ENCODE results near the gene LGALS7. TPM values are rescaled to one million over a fixed set of nuclear protein-coding genes. Genes with fewer than 3 reads are reported as not detected.

Gene LGALS7
- total and polyA plus RNA-seq, 10 of the 15 experiments (the other 5 are each of a cell fraction or from before 2014, with no cell fraction given), result 0.19 TPM; not detected in 9

DNA sequence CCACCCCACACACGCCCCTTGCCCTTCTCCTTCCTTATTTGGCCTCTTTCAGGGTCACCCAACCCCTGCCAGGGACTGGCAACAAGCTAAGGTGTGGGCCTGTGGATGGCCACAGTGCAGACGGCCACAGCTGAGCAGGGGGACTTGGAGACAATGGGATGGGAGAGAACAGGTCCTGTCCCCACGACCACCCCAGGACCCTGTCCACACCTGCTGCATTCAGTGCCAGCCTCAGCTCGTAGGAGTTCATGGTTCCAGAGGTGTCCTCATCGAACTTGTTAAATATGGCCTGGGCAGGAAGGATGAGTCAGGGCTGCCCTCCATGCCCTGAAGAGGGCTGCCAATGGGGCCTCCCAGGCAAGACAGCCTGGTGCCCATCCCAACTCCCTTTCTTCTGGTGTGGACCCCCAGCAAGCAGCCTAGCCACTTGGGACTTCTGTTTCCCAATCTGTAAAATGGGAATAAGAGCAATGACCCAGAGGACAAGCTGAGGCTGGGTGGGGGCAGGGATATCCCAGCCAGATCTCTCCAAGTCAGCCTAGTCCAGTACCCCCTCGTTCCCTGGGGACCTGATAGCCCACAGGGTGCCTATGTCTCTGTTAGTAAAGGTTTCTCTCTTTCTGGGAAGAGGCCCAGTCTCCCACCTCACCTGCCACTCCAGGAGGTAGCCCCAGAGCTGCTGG lies 39.7 kb downstream of the LGALS7 start (continued):
- TF ChIP-seq EED (IDR thresholded peaks at IDR 0.05; ENCODE audit: low read depth), result no peak

DNA sequence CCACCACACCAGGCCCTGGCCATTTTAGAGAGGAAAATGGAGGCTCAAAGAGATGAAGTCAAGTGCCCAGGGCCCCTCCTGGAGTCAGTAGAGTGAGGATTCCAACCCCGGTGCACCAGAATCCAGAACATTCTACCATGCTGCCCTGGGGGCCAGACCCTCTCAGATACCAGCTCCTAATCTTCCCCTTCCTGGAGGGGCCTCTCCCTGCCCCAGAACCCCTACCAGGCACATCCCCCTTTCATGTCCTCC lies 40.1 kb downstream of the LGALS7 start:
- TF ChIP-seq YBX1 (IDR thresholded peaks at IDR 0.05) (no peak), FOXK2 (IDR thresholded peaks at IDR 0.05) (no peak), BCL11A (IDR thresholded peaks at IDR 0.05; ENCODE audit: low read depth, low read length) (no peak), STAT1 (conservative IDR thresholded peaks at IDR 0.05) (no peak), SPI1 (IDR thresholded peaks at IDR 0.05; ENCODE audit: borderline replicate concordance, insufficient read depth, low read depth, low read length) (no peak), MEF2A (IDR thresholded peaks at IDR 0.05; ENCODE audit: insufficient read depth, low read depth, low read length) (no peak), PAX8 (IDR thresholded peaks at IDR 0.05) (no peak), NR2F1 (conservative IDR thresholded peaks at IDR 0.05) (no peak), MTA3 (IDR thresholded peaks at IDR 0.05; ENCODE audit: borderline replicate concordance, low read length) (no peak), NFIC (IDR thresholded peaks at IDR 0.05; ENCODE audit: low read depth, low read length) (no peak), SUZ12 (IDR thresholded peaks at IDR 0.05; ENCODE audit: unreplicated experiment) (no peak), LARP7 (IDR thresholded peaks at IDR 0.05) (no peak), RELA (IDR thresholded peaks at IDR 0.05; ENCODE audit: borderline replicate concordance, partially characterized antibody) (no peak), EP300 (IDR thresholded peaks at IDR 0.05; ENCODE audit: borderline replicate concordance in 1 of 2, control insufficient read depth in 1 of 2, low read depth in 2 of 2, low read length in 2 of 2) (no peak)
- TF ChIP-seq, protein P1, sequence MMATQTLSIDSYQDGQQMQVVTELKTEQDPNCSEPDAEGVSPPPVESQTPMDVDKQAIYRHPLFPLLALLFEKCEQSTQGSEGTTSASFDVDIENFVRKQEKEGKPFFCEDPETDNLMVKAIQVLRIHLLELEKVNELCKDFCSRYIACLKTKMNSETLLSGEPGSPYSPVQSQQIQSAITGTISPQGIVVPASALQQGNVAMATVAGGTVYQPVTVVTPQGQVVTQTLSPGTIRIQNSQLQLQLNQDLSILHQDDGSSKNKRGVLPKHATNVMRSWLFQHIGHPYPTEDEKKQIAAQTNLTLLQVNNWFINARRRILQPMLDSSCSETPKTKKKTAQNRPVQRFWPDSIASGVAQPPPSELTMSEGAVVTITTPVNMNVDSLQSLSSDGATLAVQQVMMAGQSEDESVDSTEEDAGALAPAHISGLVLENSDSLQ (IDR thresholded peaks at IDR 0.05), result no peak
- H3K27me3 ChIP-seq (replicated peaks in 1 of 2; ENCODE audit: control insufficient read depth in 2 of 2, insufficient read depth in 2 of 2, low read length in 1 of 2), result no peaks in the 10 kb centered on the region
- no peaks in the 10 kb centered on the region; the same call in 1 of the 2 replicates for H3K79me2 ChIP-seq (ENCODE audit: control insufficient read depth, insufficient read depth, low read length)
- H3K36me3 ChIP-seq (ENCODE audit: control insufficient read depth in 2 of 2, insufficient read depth in 2 of 2, low read length in 1 of 2), result peaks cover 0 to 6% of the 10 kb centered on the region in 2 experiments; a peak in 2 of 4 replicates
- RAD21 ChIA-PET (ENCODE audit: unreplicated experiment), result interaction anchor here (0.7 to 1.8 kb wide), 3 partner anchors 33 to 155 kb away, joined by 3 to 8 read pairs (median 4); no protein-coding TSS in a partner anchor
- no peaks in the 10 kb centered on the region for H4K20me1 ChIP-seq (ENCODE audit: control insufficient read depth, insufficient read depth)
- intact Hi-C loops (cut with micrococcal nuclease; ENCODE audit: unreplicated experiment) (loop anchor here (10.0 kb wide), 1 partner anchor 218 kb away; no protein-coding TSS in a partner anchor), in situ Hi-C loops (cut with MboI) (loop anchor here (5.0 kb wide), 1 partner anchor 199 kb away; the partner anchor contains the start of genes MRPS12 and SARS2)
- no peak for ATAC-seq
- H3K4me1 ChIP-seq (ENCODE audit: control insufficient read depth, insufficient read depth, low read length), result peaks cover 22% of the 10 kb centered on the region
- H3K27ac ChIP-seq (ENCODE audit: control insufficient read depth, insufficient read depth), result no peak overlapping the region
- BruUV-seq (replicated peaks), result no TSS peak
- CTCF ChIA-PET, result interaction anchor here (1.0 to 3.2 kb wide), 4 partner anchors 145 to 197 kb away, joined by 3 to 20 read pairs (median 6); partner anchors contain the start of genes MRPS12, RINL and SARS2
- H2AFZ ChIP-seq (ENCODE audit: control insufficient read depth, low read depth, low read length), result no peak overlapping the region
- no peak overlapping the region for H3K4me2 ChIP-seq (ENCODE audit: control insufficient read depth, insufficient read depth)
- DNase-seq (ENCODE audit: low read depth, low spot score), result no peak
- POLR2A ChIA-PET, result interaction anchor here (0.6 to 1.2 kb wide), 2 partner anchors 9 to 368 kb away, joined by 3 to 6 read pairs; no protein-coding TSS in a partner anchor
- SMC1A ChIA-PET (ENCODE audit: uncharacterized antibody, unreplicated experiment), result no interaction called here
- H3K4me3 ChIP-seq, result no peak overlapping the region
- no peak overlapping the region for H3K9ac ChIP-seq (ENCODE audit: control insufficient read depth, insufficient read depth, low read length)
- H3K9me3 ChIP-seq (replicated peaks; ENCODE audit: control insufficient read depth, insufficient read depth, low read length), result no peaks in the 10 kb centered on the region
- WGBS (ENCODE audit: insufficient coverage, insufficient replicate concordance, low lambda C conversion rate, missing lambda C conversion rate), result 100% methylated on average over 1 of the region's 1 CpG
- FAIRE-seq, result no peak
